KMS-11 (cell line): ENCODE measurements around the gene ZFR2.

Experiments used
- H2AFZ ChIP-seq: fragments of 200-600 bp; sonication (generic); 2 replicates; pipeline ENCODE4 v1.6.1; 2016; ENCODE audit warnings: antibody characterized with exemption, mixed run types, low read depth
- H3K27ac ChIP-seq: fragments of 200-600 bp; sonication (generic); 2 replicates; pipeline ENCODE4 v1.6.1; 2016; ENCODE audit warnings: mild to moderate bottlenecking, mixed run types
- H3K27me3 ChIP-seq: fragments of 200-600 bp; sonication (generic); 2 replicates; pipeline ENCODE4 v1.6.1; 2017; ENCODE audit warnings: mild to moderate bottlenecking, low read depth, mixed run types, moderate library complexity; ENCODE audit not compliant: insufficient read depth
- H3K36me3 ChIP-seq: fragments of 200-600 bp; sonication (generic); 2 replicates; pipeline ENCODE4 v1.6.1; 2017; ENCODE audit warnings: mild to moderate bottlenecking, mixed run types; ENCODE audit not compliant: insufficient read depth
- H3K4me1 ChIP-seq: fragments of 200-600 bp; sonication (generic); 2 replicates; pipeline ENCODE4 v1.6.1; 2016; ENCODE audit warnings: mild to moderate bottlenecking, low read depth, mixed run types; ENCODE audit not compliant: poor library complexity, severe bottlenecking
- H3K4me2 ChIP-seq: fragments of 200-600 bp; sonication (generic); 2 replicates; pipeline ENCODE4 v1.7.0; 2016; ENCODE audit warnings: mild to moderate bottlenecking, mixed run types
- H3K4me3 ChIP-seq: fragments of 200-600 bp; sonication (generic); IDR thresholded peaks from 2 replicates; pipeline ENCODE4 v1.6.1; 2017; ENCODE audit warnings: low read depth, low read length, mixed read lengths; ENCODE audit not compliant: insufficient read depth
- H3K79me2 ChIP-seq: fragments of 200-600 bp; sonication (generic); 2 replicates; pipeline ENCODE4 v1.6.1; 2016; ENCODE audit warnings: low read depth, mixed run types; ENCODE audit not compliant: insufficient read depth
- H3K9ac ChIP-seq: fragments of 200-600 bp; sonication (generic); 2 replicates; pipeline ENCODE4 v1.6.1; 2016; ENCODE audit warnings: mild to moderate bottlenecking, mixed run types
- H4K20me1 ChIP-seq: fragments of 200-600 bp; sonication (generic); 2 replicates; pipeline ENCODE4 v1.6.1; 2016; ENCODE audit warnings: mild to moderate bottlenecking, mixed run types; ENCODE audit not compliant: insufficient read depth
- CTCF ChIP-seq: fragments of 200-600 bp; sonication (generic); conservative IDR thresholded peaks from 2 replicates; pipeline ENCODE4 v1.6.1; 2017; ENCODE audit warnings: low read depth, mild to moderate bottlenecking, antibody characterized with exemption, low read length, moderate library complexity, mixed read lengths

Gene ZFR2

GRCh38 chr19:3852177-3852511, 16.7 kb downstream of the ZFR2 start:
- Histone ChIP-seq H3K79me2 (no peaks in the 10 kb centered on the region), H3K27me3 (peaks cover 94% of the 10 kb centered on the region), H3K4me3 (no peak overlapping the region), H3K4me1 (no peaks in the 10 kb centered on the region), H2AFZ (no peak overlapping the region), H3K4me2 (no peak overlapping the region), H4K20me1 (no peaks in the 10 kb centered on the region), H3K36me3 (no peaks in the 10 kb centered on the region), H3K27ac (no peak overlapping the region), H3K9ac (no peak overlapping the region)
- TF ChIP-seq CTCF, result no peak

- H2AFZ ChIP-seq, result no peak overlapping the region
These were observed 17.3 kb downstream of the ZFR2 start for GRCh38 chr19:3851254-3852176.

GRCh38 chr19:3850320-3850972, 18.4 kb downstream of the ZFR2 start:
- Histone ChIP-seq H3K79me2 (no peaks in the 10 kb centered on the region), H3K27ac (no peak overlapping the region), H3K4me1 (no peaks in the 10 kb centered on the region), H3K9ac (no peak overlapping the region), H4K20me1 (no peaks in the 10 kb centered on the region), H3K4me3 (no peak overlapping the region), H3K36me3 (no peaks in the 10 kb centered on the region), H3K4me2 (no peak overlapping the region), H3K27me3 (peaks cover 94% of the 10 kb centered on the region), H2AFZ (no peak overlapping the region)
- TF ChIP-seq CTCF, result no peak

More at GRCh38 chr19:3851254-3852176, 17.3 kb downstream of the ZFR2 start:
- Histone ChIP-seq H3K27me3 (peaks cover 94% of the 10 kb centered on the region), H3K36me3 (no peaks in the 10 kb centered on the region), H3K79me2 (no peaks in the 10 kb centered on the region), H3K4me1 (no peaks in the 10 kb centered on the region), H3K4me2 (no peak overlapping the region), H3K9ac (no peak overlapping the region), H3K27ac (no peak overlapping the region), H4K20me1 (no peaks in the 10 kb centered on the region), H3K4me3 (no peak overlapping the region)
- no peak for TF ChIP-seq CTCF

GRCh38 chr19:3849787-3850186, 19.1 kb downstream of the ZFR2 start:
- H3K27ac ChIP-seq, result no peak overlapping the region
- H3K4me1 ChIP-seq, result no peaks in the 10 kb centered on the region
- TF ChIP-seq CTCF, result no peak
- peaks cover 96% of the 10 kb centered on the region for H3K27me3 ChIP-seq
- no peaks in the 10 kb centered on the region for H3K79me2 ChIP-seq
- no peak overlapping the region for H2AFZ ChIP-seq
- no peaks in the 10 kb centered on the region for H4K20me1 ChIP-seq
- no peak overlapping the region for H3K9ac ChIP-seq
- no peak overlapping the region for H3K4me2 ChIP-seq
- no peak overlapping the region for H3K4me3 ChIP-seq
- no peaks in the 10 kb centered on the region for H3K36me3 ChIP-seq
